HG03060 (cell line): ENCODE data around the gene TEDC1.

Experiments
- ATAC-seq: cut with Tn5 transposase; IDR thresholded peaks from one replicate; pipeline ENCODE4 v1.9.1; 2021; ENCODE audit warnings: low read depth, moderate number of reproducible peaks; ENCODE audit not compliant: unreplicated experiment

Gene TEDC1

DNA sequence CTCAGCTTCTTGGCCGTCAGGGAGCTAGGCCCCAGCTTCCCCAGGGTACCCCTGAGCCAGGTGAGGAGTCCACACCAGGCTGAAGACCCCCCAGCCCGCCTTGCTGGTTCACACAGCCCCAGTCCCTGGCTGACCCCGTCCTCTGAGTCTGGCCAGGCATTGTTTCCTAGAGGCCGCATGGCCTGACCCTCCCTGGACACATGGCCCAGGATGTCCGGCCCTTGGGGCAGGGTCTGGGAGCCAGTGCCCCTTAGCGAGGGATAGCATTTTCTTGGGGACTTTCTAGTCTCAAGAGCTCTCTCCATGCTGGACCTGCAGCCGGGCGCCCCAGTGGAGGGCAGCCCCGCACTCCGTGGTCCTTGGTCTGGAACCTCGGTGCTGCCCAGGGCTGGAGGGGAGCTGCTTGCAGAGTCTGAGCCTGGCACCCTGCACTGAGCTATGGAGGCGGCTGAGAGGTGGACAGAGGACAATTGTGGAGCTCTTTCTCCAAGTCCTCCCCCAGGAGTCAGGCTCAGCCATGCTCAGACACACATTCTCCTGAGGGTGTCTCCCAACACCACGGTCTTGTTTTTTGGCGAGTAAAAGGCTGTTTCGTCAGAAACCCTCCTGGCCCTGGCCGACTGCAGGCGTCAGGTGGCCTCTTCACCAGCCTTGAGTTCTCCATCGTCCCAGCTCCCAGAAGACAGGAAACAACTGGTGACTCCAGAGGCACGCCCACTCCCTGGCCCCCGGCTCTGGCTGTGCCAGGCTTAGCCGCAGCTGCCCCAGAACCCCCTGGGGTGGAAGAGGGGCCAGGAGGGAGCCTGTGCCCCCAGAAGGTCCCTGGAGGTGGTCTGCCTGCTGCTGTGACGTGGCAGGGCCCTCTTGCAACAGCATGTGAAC is 34.1 kb upstream of the TEDC1 start:
- no peak for ATAC-seq

GRCh38 chr14:105458010-105458409 is 33.0 kb upstream of the TEDC1 start:
- no peak for ATAC-seq

DNA sequence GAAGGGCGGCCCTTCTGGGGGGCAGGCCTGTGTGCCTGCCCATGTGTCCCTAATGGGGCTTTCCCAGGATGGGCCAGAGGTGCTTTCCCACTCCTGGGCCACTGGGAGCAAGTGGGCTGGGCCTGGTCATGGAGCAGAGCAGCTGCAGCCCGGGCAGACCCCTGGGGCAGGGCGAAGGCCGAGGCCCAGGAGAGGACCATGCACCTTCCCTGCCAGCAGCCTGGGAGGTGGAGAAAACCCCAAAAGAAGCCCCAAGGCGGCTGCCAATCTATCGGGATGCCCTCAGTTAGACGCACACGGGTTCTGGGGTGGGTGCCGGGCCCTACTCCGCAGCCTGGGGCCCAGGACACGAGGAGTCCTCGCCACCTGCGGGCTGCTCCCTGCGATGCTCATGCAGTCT is 32.5 kb upstream of the TEDC1 start:
- no peak for ATAC-seq

DNA sequence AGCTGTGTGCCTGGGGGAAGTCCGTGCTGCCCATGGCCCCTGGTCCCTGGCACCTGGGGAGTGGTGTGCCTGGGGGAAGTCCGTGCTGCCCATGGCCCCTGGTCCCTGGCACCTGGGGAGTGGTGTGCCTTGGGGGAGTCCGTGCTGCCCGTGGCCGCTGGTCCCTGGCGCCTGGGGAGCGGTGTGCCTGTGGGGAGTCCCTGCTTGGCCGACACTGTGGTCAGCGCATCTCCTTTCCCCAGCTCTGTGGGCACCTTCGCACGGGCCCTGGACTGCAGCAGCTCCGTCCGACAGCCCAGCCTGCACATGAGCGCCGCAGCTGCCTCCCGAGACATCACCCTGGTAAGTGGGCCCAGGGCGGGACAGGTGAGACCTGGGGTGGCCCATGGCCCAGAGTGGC is 30.9 kb upstream of the TEDC1 start:
- no peak for ATAC-seq

DNA sequence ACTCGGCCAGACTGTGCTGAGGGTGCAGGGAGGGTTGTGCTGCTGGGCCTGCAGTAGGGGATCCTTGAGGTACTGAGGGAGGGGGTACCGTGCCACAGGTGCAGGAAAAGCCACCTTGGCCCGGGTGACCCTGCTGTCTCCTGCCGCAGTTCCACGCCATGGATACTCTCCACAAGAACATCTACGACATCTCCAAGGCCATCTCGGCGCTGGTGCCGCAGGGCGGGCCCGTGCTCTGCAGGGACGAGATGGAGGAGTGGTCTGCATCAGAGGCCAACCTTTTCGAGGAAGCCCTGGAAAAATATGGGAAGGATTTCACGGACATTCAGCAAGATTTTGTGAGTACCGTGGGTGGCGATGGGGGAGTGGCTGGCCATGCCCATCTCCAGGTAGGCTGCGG is 30.4 kb upstream of the TEDC1 start:
- ATAC-seq: no peak

GRCh38 chr14:105461903-105462302 is 29.1 kb upstream of the TEDC1 start:
- no peak for ATAC-seq

DNA sequence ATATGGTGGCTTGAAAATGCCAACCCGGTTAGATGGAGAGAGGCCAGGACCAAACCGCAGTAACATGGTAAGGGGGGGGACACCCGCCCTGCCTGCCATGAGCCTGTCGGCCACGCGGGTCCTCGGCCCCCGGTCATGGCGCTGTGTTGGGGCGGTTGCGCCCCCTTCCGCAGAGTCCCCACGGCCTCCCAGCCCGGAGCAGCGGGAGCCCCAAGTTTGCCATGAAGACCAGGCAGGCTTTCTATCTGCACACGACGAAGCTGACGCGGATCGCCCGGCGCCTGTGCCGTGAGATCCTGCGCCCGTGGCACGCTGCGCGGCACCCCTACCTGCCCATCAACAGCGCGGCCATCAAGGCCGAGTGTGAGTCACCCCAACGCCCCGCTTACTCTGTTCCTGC is 26.5 kb upstream of the TEDC1 start:
- ATAC-seq: no peak

DNA sequence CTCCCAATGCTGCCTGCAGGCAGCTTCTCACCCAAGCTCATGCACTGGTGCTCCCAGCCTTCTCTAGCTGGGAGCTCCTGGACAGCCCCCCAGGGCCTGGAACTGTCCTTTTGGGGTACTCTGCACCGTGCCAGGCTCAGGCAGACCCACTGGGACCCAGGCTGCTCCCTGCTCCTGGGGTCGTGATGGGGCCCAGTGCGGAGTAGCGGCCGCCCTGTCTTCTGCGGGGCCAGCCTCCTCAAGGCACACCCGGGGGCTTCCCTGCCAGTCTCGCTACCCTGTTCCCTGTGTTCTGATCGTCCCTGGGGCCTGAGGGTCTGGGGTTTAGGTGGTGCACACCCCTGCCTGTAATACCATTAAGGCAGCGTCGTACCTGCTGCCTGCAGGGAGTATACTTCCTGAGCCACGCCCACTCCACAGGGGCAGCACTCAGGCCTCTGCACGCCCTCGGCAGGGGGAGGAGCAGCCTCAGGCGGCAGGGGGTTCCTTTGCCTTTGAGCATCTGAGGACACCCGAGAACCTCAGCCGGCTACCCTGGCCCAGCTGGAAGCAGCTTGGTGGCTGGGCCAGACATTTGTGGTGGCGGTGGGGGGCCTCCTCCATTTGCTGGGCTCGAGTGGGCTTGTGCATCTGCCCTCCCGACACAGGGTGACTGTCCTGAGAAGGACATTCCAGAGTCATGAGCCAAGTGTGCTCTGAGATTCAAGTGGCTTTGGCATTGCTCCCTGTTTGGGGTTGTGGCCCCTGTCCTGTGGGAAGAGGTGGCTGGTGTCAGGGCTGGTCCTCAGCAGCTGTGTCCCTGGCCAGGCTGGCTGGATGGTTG is 25.6 kb upstream of the TEDC1 start:
- no peak for ATAC-seq

DNA sequence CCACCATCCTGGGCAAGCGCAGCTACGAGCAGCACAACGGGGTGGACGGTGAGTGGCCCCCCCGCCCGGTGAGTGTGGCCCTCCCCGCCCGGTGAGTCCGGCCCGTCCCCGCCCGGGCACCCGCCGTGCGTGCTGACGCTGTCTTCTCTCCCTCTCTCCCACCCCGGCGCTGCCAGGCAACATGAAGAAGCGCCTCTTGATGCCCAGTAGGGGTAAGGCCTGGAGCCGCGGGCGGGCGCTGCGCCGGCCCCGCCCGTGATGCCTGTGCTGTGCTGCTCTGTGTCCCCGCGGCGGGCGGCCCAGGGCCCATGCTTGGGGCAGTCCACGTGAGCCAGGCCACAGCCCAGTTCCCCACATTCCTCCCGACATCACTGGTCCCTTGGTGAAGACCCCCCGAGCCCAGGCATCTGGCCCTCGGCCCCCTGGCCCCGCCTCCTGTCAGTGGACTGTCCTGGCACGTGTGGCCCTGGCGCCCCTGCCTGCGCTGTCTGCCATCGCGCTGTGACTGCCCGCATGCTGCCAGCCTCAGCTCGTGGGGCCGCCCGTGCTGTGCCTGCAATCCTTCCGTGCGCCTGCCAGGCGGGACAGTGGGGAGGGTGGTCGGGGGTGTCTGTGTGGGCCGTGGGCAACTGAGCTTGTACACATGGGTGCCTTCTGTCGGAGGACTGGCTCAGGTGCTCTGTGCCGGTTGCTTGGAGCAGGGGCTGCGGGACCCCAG is 24.4 kb upstream of the TEDC1 start:
- ATAC-seq: no peak

DNA sequence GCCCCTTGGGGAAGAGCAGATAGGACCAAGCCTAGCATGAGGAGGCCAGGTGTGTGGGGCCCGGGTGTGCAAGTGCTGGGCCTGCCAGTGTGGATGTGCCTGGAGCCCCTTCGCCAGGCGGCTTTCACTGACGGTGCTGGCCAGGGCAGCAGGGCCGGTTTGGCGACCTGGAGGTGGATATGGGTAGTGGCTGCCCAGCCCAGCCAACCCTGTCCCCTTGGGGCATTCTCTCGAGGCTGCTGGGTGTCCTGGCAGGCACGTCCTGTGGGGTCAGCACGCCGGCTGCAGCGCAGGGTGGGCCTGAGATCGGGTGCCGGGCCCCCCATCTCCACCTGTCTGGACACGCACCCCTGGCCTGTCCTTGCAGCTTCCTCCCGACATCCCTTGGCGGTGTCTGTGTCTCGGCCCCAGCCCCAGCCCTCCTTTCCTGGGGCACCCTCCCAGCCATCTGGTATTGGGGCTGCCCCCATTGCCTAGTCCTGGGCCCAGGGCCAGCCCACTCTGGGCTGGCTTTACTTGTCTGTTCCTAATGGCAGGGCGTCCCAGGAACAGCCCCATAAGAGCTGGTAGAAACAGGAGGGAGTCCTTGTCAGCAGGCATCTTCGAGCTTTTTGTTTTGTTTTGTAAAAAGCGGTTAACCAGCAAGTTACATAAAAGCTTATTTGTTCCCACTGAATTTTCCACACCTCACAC is 23.7 kb upstream of the TEDC1 start:
- no peak for ATAC-seq

DNA sequence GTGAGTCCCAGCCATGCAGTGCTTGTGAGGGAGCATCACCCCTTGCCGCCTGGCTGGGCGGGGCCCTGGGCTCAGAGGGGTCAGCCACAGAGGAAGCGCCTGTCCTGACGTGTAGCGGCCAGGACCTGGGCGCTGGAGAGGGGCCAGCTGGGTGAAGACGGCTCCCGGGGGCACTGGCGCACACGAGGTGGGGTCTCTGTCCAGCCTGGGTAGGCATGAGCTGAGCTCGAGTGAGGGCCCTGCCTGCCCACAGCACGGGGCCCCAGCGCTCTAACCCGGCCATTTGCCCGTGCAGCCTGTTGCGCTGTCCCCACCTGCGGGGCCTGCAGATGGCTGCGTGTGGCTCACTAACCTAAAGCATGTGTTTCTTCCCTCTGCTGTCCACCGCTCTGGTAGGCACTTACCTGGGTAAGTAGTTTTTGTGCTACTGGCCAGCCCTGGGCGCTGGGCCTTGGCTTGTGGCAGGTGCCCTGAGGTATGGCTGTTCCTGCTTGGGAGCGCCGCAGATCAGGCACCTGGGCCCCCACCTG is 23.0 kb upstream of the TEDC1 start:
- ATAC-seq: no peak

DNA sequence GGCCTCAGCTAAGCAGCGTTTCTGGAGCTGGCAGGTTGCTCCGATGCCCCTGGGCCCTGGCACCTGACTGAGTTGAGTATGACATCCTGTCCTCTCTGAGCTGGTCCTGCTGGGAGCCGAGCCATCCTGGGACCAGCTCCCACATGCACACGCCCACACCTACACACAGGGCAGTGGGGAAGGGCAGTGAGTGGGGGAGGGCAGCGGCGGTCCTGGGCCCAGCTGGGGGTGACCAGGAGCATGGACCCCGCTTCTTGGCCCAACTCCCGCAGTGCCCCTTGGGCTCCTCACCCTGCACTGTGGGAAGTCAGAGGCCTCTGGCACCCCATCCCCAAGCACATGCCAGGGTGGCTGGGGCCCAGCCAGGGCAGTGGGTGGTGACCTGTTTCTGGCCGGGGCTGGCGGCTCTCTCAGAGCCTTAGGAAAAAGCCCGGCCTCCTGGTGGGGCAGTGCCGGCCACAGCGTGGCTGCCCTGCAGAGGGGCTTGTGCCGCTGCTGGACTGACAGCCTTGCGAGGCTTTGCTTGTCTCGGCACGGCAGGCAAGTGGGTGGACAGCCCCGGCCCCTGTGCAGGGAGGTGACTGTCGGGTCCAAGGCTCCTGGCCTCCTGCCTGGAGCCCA is 22.3 kb upstream of the TEDC1 start:
- no peak for ATAC-seq

DNA sequence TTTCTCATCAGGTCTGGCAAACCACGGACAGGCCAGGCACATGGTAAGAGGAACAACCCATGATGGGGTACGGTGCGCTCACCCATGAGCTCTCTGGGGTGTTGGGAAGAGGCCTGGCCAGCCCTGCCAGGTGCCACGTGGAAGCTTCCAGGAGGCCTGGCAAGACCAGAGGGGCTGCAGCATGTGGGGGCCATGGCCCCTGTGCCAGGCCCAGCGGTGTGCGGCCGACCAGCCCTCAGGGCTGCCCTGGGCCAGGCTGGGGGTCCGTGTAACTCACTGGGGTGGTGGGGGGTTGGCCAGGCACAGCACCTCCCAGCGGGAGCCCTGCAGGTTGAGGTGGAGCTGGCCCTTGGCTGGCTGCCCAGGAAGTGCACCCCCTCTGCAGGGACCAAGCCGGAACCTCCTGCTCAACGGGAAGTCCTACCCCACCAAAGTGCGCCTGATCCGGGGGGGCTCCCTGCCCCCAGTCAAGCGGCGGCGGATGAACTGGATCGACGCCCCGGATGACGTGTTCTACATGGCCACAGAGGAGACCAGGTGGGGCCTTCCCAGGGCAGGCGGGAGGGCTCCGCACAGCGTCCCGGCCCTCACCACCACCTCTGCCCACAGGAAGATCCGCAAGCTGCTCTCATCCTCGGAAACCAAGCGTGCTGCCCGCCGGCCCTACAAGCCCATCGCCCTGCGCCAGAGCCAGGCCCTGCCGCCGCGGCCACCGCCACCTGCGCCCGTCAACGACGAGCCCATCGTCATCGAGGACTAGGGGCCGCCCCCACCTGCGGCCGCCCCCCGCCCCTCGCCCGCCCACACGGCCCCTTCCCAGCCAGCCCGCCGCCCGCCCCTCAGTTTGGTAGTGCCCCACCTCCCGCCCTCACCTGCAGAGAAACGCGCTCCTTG is 21.3 kb upstream of the TEDC1 start:
- ATAC-seq: no peak

DNA sequence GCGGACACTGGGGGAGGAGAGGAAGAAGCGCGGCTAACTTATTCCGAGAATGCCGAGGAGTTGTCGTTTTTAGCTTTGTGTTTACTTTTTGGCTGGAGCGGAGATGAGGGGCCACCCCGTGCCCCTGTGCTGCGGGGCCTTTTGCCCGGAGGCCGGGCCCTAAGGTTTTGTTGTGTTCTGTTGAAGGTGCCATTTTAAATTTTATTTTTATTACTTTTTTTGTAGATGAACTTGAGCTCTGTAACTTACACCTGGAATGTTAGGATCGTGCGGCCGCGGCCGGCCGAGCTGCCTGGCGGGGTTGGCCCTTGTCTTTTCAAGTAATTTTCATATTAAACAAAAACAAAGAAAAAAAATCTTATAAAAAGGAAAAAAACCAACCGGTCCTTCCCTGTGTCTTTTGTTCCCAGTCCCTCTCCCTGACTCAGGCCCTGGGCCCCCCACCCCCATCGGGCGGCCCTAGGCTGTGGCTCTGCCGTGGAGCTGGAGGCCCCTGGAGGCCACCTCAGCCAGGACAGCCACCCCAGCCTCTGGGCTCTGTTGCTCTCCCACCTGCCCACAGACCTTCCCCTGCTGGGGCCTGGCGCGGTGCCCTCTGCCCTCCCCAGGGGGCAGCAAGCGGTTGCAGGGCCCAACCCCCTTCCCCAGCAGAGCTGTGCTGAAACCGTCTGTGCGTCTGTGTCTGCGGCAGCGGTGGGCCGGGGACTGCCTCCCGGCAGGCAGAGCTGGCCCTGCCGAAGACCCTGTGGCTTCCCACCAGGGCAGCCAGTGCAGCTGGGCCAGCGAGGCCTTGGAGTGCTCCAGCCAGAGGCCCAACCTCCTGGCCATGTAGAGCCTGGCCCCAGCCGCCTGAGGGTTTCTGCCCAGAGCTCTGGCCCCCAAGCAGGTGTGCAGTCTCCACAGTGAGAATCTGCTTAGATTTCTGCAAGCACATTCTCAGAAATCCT is 20.4 kb upstream of the TEDC1 start:
- ATAC-seq: no peak

GRCh38 chr14:105471297-105471821 is 19.7 kb upstream of the TEDC1 start:
- ATAC-seq: no peak

- no peak for ATAC-seq
These were observed 19.1 kb upstream of the TEDC1 start for GRCh38 chr14:105471823-105472485.

GRCh38 chr14:105472486-105472991 is 18.5 kb upstream of the TEDC1 start:
- no peak for ATAC-seq
